B cell (primary cell): Measurements from ENCODE around the gene KATNAL1. TPM values are rescaled to one million over a fixed set of nuclear protein-coding genes. Genes with fewer than 3 reads are reported as not detected.

Source experiments
- ATAC-seq: fragments of 200-7000 bp; cut with Tn5 transposase; one replicate; pipeline ENCODE4 v1.10.0; 2021; ENCODE audit warnings: low read depth, mild to moderate bottlenecking, moderate number of reproducible peaks, moderate library complexity
- CTCF ChIA-PET: fragments of 350-600 bp; sonication (Branson Sonifier 250); formaldehyde crosslinking; loops from one replicate; lab custom pipeline; 2021; ENCODE audit warnings: antibody characterized with exemption, inconsistent platforms; lab: Charles Lee
- POLR2A ChIA-PET: fragments of 350-600 bp; sonication (Branson Sonifier 250); formaldehyde crosslinking; loops from one replicate; lab custom pipeline; 2021; ENCODE audit warnings: antibody characterized with exemption; lab: Charles Lee
- DNase-seq: peaks from one replicate; pipeline ENCODE4 v3.0.0; 2013
- H2AFZ ChIP-seq: 2 replicates; pipeline ENCODE4 v1.6.1; 2012; ENCODE audit warnings: mild to moderate bottlenecking, low read depth, low read length; ENCODE audit not compliant: insufficient read depth, poor library complexity, severe bottlenecking
- H3K27ac ChIP-seq, 2 donors: 1 replicate in 1 of 2; 2 replicates in 1 of 2; pipeline ENCODE4 v1.5.1; 2012 to 2013; ENCODE audit warnings: low read length in 2 of 2, mild to moderate bottlenecking in 2 of 2, moderate library complexity in 1 of 2
- H3K27me3 ChIP-seq, 4 experiments: fragments of 200-600 bp in 1 of 4; sonication (generic) in 1 of 4; replicated peaks in 1 of 4; 1 replicate in 2 of 4; 2 replicates in 2 of 4; pipeline versions ENCODE4 v1.6.1 to v1.7.0; 2013 to 2016; ENCODE audit warnings: low read length in 3 of 4, mild to moderate bottlenecking in 2 of 4, mixed read lengths in 1 of 4, moderate library complexity in 1 of 4; ENCODE audit not compliant: insufficient read depth in 4 of 4, control insufficient read depth in 3 of 4; ENCODE audit errors: control extremely low read depth in 1 of 4
- H3K36me3 ChIP-seq, 2 experiments: replicated peaks in 1 of 2; 1 replicate in 1 of 2; 2 replicates in 1 of 2; pipeline versions ENCODE4 v1.6.1 to v1.7.1; 2013; ENCODE audit warnings: low read length in 1 of 2; ENCODE audit not compliant: insufficient read depth in 2 of 2, control insufficient read depth in 1 of 2; ENCODE audit errors: control extremely low read depth in 1 of 2, extremely low read depth in 1 of 2
- H3K4me1 ChIP-seq, 2 donors: fragments of 200-600 bp in 1 of 2; sonication (generic) in 1 of 2; 1 replicate in 1 of 2; 2 replicates in 1 of 2; pipeline versions ENCODE4 v1.5.1 to v1.6.1; 2013 to 2017; ENCODE audit warnings: low read length in 2 of 2; ENCODE audit not compliant: control insufficient read depth in 2 of 2, insufficient read depth in 2 of 2
- H3K4me2 ChIP-seq: replicated peaks from 2 replicates; pipeline ENCODE3; 2012; ENCODE audit warnings: mild to moderate bottlenecking, low read depth, low read length; ENCODE audit not compliant: poor library complexity, severe bottlenecking
- H3K4me3 ChIP-seq, 5 experiments: fragments of 200-600 bp in 1 of 5; sonication (generic) in 1 of 5; 1 replicate in 3 of 5; 2 replicates in 2 of 5; pipeline versions ENCODE4 v1.5.1 to v1.7.0; 2011 to 2016; ENCODE audit warnings: low read length in 4 of 5, mild to moderate bottlenecking in 4 of 5, low read depth in 2 of 5, control low read depth in 1 of 5, moderate library complexity in 1 of 5; ENCODE audit not compliant: insufficient read depth in 1 of 5; ENCODE audit errors: control extremely low read depth in 1 of 5, extremely low read depth in 1 of 5
- H3K79me2 ChIP-seq: fragments of 200-600 bp; sonication (generic); one replicate; pipeline ENCODE4 v1.6.0; 2016; ENCODE audit warnings: low read length; ENCODE audit not compliant: control insufficient read depth, insufficient read depth
- H3K9ac ChIP-seq: fragments of 200-600 bp; sonication (generic); 2 replicates; pipeline ENCODE4 v1.6.1; 2017; ENCODE audit warnings: mild to moderate bottlenecking, low read length, moderate library complexity
- H3K9me3 ChIP-seq, 3 donors: one replicate each; pipeline versions ENCODE4 v1.6.1 to v1.7.1; 2013; ENCODE audit warnings: low read length in 2 of 3; ENCODE audit not compliant: control insufficient read depth in 2 of 3, insufficient read depth in 1 of 3; ENCODE audit errors: control extremely low read depth in 1 of 3
- H4K20me1 ChIP-seq: 2 replicates; pipeline ENCODE4 v1.6.0; 2012; ENCODE audit warnings: mild to moderate bottlenecking, low read length; ENCODE audit not compliant: insufficient read depth, control insufficient read depth, poor library complexity, severe bottlenecking
- H3K27ac Mint-ChIP-seq: one replicate; pipeline ENCODE4 v1.8.0; 2021; ENCODE audit warnings: mixed read lengths
- H3K27me3 Mint-ChIP-seq: one replicate; pipeline ENCODE4 v1.8.0; 2021; ENCODE audit warnings: mixed read lengths
- H3K4me1 Mint-ChIP-seq: one replicate; pipeline ENCODE4 v1.8.0; 2021; ENCODE audit warnings: mixed read lengths
- H3K4me3 Mint-ChIP-seq: one replicate; pipeline ENCODE4 v1.8.0; 2021; ENCODE audit warnings: mixed read lengths
- H3K9me3 Mint-ChIP-seq: one replicate; pipeline ENCODE4 v1.8.0; 2022; ENCODE audit warnings: mixed read lengths; ENCODE audit not compliant: insufficient read depth
- EZH2 ChIP-seq: IDR thresholded peaks from 2 replicates; pipeline ENCODE4 v1.6.1; 2012; ENCODE audit warnings: borderline replicate concordance, low read depth, mild to moderate bottlenecking, moderate library complexity, low read length; ENCODE audit not compliant: insufficient read depth, poor library complexity, severe bottlenecking
- WGBS: methylation state at CpG from one replicate; pipeline ENCODE4 v1.1.5; 2013; ENCODE audit warnings: missing lambda C conversion rate; ENCODE audit not compliant: insufficient coverage; 5-methylcytosine and 5-hydroxymethylcytosine counted together
- intact Hi-C: fragments of 100-400 bp; cut with micrococcal nuclease; formaldehyde crosslinking; loops from one replicate; pipeline ENCODE4 v1.10.0; 2022
- polyA plus RNA-seq: library from polyadenylated mRNA; depleted of rRNA; stranded (reverse); fragments of >200 nt; gene quantifications from 2 replicates; pipeline ENCODE4 v1.2.3, GENCODE V29; 2012
- total RNA-seq, 2 donors: library from RNA; stranded (reverse); fragments of 120-200 nt in 1 of 2; gene quantifications; 1 replicate in 1 of 2; 2 replicates in 1 of 2; pipeline versions ENCODE4 v1.2.3 to v1.2.4, GENCODE V29; 2013 to 2022
- TF ChIP-seq, protein P1 (sequence below): fragments of 200-600 bp; IDR thresholded peaks from one replicate; pipeline ENCODE4 v1.8.0; 2022; ENCODE audit warnings: antibody characterized with exemption, mild to moderate bottlenecking

KATNAL1 gene
- total and polyA plus RNA-seq, 2 donors (not counting 1 experiment from before 2014, with no cell fraction given): 2.7 to 21.9 TPM

DNA sequence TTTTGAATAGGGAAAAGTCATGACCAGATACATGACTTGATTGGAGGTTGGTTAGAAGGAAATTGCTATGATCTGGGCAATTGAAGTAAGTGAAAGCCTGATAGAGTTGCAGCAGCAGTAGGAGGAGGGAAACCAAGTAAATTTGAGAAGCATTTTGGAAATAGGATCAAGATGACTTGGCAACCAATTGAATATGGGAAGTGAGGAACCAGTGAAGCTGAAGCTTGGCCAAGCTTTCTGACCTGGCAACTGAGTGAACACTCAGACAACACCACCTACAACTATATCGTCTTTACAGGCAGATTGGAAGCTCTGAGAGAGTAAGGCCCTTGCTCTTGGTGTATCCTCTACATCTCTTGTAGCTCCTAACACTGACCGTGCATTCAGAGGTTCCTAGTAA, 16.2 kb upstream of the KATNAL1 start:
- Mint-ChIP-seq H3K4me1 (peaks cover 5% of the 10 kb centered on the region), H3K9me3 (no peaks in the 10 kb centered on the region), H3K4me3 (no peak overlapping the region), H3K27me3 (no peaks in the 10 kb centered on the region), H3K27ac (no peak overlapping the region)
- ATAC-seq (no peak), DNase-seq (no peak)
- no peak overlapping the region for H2AFZ ChIP-seq
- intact Hi-C loops: no loop called here
- H3K4me2 ChIP-seq: no peak overlapping the region
- no peak for TF ChIP-seq EZH2
- TF ChIP-seq, protein P1, sequence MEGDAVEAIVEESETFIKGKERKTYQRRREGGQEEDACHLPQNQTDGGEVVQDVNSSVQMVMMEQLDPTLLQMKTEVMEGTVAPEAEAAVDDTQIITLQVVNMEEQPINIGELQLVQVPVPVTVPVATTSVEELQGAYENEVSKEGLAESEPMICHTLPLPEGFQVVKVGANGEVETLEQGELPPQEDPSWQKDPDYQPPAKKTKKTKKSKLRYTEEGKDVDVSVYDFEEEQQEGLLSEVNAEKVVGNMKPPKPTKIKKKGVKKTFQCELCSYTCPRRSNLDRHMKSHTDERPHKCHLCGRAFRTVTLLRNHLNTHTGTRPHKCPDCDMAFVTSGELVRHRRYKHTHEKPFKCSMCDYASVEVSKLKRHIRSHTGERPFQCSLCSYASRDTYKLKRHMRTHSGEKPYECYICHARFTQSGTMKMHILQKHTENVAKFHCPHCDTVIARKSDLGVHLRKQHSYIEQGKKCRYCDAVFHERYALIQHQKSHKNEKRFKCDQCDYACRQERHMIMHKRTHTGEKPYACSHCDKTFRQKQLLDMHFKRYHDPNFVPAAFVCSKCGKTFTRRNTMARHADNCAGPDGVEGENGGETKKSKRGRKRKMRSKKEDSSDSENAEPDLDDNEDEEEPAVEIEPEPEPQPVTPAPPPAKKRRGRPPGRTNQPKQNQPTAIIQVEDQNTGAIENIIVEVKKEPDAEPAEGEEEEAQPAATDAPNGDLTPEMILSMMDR: no peak
- H4K20me1 ChIP-seq: no peaks in the 10 kb centered on the region
- POLR2A ChIA-PET: no interaction called here
- no peaks in the 10 kb centered on the region for H3K9me3 ChIP-seq
- no peaks in the 10 kb centered on the region for H3K36me3 ChIP-seq
- H3K4me1 ChIP-seq: no peaks in the 10 kb centered on the region
- H3K27me3 ChIP-seq: no peaks in the 10 kb centered on the region
- CTCF ChIA-PET: no interaction called here
- no CpG with 5 or more reads among the region's 2 CpGs for WGBS
- no peak overlapping the region for H3K27ac ChIP-seq
- no peak overlapping the region for H3K9ac ChIP-seq
- no peaks in the 10 kb centered on the region for H3K79me2 ChIP-seq
- H3K4me3 ChIP-seq: no peak overlapping the region

DNA sequence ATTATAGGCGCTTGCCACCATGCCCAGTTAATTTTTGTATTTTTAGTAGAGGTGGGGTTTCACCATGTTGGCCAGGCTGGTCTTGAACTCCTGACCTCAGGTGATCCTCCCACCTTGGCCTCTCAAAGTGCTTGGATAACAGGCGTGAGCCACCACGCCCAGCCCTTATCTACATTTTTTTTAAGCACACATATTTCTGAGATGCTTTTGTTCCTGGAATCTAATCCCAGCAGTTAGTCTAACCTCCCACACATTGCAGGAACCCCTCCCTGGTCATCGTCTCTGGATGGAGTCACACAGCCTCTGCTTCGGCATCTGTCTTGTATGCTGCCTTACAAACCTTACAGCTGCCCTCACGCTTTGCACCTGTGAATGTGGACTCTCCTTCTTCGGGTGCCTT, 15.1 kb upstream of the KATNAL1 start:
- no peaks in the 10 kb centered on the region for H3K27me3 ChIP-seq
- Mint-ChIP-seq H3K4me3 (no peak overlapping the region), H3K27ac (no peak overlapping the region), H3K27me3 (no peaks in the 10 kb centered on the region), H3K9me3 (no peaks in the 10 kb centered on the region), H3K4me1 (peaks cover 11% of the 10 kb centered on the region)
- intact Hi-C loops: no loop called here
- no peak for ATAC-seq
- no peak overlapping the region for H3K4me3 ChIP-seq
- TF ChIP-seq, protein P1: no peak
- TF ChIP-seq EZH2: no peak
- H3K27ac ChIP-seq: no peak overlapping the region
- no peak overlapping the region for H2AFZ ChIP-seq
- CTCF ChIA-PET: no interaction called here
- DNase-seq: no peak
- POLR2A ChIA-PET: no interaction called here
- H3K4me1 ChIP-seq: peaks cover 4 to 6% of the 10 kb centered on the region in 2 donors
- no peak overlapping the region for H3K9ac ChIP-seq
- WGBS: 80% methylated on average over 6 of the region's 7 CpGs
- H3K4me2 ChIP-seq: no peak overlapping the region
- no peaks in the 10 kb centered on the region for H3K36me3 ChIP-seq
- H3K9me3 ChIP-seq: no peaks in the 10 kb centered on the region
- no peaks in the 10 kb centered on the region for H4K20me1 ChIP-seq
- no peaks in the 10 kb centered on the region for H3K79me2 ChIP-seq
